GM04503 (cell line): ENCODE data around the gene LAMA5.

Source experiments
- DNase-seq: peaks from one replicate; pipeline ENCODE4 v3.0.0-alpha.2; 2012; ENCODE audit warnings: low read depth

LAMA5 gene

DNA sequence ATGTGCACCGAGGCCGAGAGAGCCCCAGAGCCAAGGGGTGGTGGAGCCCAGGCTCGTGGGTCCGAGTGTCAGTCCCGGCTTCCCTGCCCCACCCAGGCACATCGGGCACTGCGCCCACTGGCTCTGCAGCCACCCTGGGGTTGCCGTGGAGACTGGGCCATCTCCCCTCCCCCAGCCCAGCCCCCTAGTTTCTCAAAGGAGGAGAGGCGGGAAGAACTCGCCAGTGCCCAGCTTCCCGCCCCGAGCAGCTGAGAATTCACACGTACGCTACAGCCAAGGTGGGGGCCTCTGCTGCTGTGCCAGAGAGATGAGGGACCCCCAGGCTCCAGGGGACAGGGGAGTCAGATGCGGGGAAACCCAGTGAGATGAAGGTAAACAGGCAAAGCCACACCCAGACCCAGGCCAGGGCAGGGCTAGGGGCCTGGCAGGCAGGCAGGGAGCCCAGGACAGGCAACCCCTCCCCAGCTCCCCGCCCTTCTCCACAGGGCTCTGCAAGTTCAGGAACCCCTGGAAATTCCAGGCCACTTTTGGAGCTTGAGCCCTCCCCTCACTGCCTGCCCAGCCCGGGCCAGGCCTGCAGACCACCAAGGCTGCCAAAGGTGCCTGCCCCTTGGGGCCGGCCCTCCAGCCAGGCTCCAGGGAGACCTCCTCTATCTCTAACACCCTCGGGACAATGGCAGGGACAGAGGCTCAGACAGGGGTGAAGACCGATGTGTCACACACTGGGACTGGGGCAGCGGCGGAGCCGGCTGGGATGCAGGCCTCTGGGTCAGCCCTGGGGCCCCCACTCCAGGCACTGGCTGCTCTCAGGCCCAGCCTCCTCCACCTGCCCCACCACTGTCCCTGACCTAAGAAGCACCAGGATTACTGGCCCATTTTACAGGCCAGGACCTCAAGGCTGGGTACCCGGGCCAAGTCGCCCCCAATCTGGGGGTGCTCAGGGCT, 6.0 kb downstream of the LAMA5 start:
- no peak for DNase-seq

GRCh38 chr20:62359491-62360121, 7.5 kb downstream of the LAMA5 start:
- no peak for DNase-seq

DNA sequence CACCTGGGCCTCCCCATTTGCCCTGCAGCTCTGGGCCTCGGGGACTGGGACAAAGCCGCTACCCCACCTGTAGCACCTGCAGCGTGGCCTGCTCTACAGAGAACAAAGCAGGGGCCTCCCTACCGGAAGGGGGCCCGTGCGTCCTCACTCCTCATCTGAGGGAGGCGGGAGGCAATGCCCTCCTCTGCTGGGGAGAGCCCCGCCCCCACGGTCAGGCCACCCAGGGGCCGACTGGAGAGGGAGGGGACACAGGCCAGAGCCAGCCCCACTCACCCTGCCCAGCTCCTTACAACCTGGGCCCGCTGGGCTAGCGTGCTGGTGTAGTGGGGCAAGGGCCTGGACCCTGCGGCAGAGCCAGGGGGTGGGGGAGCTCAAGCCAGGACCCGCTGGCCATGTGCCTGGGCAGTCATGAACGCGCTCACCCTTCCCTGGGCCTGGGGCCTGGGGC, 8.0 kb downstream of the LAMA5 start:
- DNase-seq: no peak

GRCh38 chr20:62358171-62359042, 8.7 kb downstream of the LAMA5 start:
- no peak for DNase-seq

DNA sequence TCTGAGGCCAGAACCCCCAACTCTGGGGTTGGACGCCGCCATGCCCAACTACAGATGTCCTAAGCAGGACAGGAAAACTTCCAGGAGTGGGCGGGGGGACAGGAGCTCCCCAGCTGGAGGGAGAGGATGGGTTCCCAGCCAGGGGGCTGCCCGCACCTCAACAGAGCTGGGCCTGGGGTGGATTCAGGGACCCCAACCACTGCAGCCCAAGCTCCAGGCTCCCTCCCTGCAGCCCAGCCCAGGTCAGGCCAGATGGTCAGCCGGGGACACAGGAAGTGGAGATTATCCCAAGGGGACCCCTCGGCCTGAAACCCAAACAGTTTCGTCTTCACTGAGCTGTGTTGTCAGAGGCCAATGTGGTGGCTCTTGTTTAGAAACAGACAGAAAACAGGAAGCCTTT, 9.4 kb downstream of the LAMA5 start:
- no peak for DNase-seq

DNA sequence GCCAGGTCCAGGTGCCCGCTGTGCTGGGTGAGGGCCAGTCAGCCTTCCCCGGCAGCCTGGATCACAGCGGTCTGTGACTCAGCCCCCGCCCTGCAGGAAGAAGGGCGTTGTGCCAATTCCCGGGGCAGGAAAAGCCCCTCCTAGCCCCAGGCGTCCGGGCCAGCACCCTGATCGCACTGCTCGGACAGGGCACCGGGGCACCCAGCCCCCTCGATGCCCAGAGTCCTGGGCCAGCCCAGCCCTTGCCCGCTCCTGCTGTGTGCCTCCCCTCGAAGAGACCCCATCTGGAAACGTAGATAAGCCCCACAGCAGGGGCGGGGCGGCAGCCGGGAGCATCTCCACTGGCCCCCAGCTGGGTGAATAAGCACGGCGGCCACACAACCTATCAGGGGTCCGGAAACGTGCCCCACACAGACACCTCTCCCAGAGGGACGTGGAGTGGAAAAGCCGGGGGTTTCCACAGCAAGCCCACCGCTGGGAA, 9.9 kb downstream of the LAMA5 start:
- DNase-seq: no peak

DNA sequence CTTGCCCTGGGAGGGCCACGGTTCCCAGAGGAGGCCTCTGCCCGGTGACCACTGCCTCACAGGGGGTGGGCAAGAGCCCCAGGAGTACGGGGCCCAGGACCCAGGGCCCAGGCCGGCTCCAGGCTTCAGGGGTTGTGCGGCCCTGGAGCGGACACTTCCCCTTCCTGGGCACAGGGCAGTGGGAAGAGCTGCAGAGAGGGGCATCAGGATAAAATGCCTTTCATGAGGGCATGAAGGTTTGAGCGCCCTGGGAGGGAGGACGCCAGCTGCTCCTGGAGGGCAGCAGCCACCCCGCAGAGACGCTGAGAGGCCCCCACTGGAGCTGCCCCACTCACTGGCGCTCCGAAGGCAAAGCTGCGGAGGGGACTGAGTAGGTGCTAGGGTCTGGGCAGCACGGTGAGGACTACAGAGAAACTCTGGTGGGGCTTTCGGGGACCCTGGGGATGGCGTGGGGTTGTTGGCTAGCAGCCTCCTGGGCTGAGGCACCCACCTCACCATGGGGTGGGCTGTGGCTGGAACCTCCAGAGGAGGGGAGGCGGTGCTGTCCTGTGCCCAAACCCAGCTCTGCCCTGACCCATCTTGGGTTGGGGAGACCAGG, 10.4 kb downstream of the LAMA5 start:
- DNase-seq: no peak

DNA sequence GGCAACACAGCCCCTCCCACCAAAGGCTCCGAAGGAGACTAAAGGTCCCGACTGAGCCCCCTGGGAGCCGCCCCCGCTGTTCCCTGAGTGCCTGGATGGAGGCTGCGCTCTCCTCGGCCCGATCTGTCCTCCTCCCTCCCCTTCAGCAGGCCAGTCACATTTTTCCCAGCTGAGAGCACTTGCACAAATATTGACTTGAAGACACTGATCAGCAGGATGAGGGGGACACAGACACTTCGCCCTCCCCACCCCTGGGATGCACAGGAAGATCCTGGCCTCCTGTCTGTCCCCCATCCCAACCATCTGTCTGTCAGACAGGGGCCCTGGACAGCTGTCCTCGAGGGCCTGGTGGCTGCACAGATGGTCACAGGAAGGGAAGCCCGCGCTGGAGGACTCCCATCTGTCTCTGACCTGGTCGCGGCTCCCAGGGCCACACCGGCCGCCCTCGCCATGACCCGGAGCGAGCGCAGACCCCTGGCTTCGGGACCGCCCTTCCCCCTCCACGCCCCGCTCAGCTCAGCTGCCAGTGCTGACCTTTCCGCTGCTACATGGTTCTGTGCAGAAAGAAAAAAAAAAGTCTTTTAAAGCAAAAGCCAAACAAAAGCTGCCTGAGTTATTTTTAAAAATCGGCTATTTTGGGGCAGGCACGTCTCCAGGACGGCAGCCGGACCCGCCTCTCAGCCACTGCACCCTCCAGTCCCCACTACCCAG, 11.1 kb downstream of the LAMA5 start:
- no peak for DNase-seq

DNA sequence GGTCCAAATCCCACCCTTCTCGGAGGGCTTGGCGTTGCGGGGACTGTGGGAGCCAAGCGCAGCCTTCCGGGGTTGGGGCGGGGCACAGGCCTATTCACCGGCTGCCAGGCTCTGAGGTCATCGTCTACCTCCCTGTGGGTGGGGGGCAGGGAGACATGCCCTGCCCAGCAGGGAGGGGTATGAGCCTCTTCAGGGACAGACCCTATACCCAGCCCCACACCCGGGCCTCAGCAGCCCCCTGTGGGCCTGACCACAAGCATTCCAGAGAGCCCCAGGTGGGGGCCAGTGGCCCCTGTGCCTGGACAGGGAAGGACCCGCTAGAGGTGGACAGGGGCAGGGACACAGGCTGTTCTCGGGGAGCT, 11.6 kb downstream of the LAMA5 start:
- no peak for DNase-seq

DNA sequence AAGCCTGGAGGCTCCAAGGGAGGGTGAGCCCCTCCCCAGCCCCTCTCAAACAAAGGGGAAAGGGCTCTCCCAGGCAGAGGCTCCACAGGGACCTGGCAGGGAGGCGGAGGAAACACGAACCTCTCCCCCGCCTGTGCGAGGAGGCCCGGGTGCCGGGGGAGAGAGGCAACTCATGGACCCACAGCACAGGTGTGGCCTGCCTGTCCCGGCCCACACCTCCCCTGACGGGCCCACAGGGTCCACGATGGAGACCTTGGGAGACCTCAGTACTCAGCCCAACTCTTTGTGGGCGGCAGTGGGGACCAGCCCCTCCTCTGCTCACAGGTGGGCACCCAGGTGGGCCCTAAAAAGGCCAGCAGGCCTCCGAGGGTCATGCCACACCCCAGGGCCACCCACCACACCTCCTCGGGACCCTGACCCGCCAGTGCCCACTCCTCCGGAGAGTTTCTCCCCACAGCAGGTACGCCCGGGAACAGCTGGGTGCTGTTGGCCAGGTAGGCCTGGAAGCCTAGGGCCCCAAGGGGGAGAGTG, 12.2 kb downstream of the LAMA5 start:
- no peak for DNase-seq

DNA sequence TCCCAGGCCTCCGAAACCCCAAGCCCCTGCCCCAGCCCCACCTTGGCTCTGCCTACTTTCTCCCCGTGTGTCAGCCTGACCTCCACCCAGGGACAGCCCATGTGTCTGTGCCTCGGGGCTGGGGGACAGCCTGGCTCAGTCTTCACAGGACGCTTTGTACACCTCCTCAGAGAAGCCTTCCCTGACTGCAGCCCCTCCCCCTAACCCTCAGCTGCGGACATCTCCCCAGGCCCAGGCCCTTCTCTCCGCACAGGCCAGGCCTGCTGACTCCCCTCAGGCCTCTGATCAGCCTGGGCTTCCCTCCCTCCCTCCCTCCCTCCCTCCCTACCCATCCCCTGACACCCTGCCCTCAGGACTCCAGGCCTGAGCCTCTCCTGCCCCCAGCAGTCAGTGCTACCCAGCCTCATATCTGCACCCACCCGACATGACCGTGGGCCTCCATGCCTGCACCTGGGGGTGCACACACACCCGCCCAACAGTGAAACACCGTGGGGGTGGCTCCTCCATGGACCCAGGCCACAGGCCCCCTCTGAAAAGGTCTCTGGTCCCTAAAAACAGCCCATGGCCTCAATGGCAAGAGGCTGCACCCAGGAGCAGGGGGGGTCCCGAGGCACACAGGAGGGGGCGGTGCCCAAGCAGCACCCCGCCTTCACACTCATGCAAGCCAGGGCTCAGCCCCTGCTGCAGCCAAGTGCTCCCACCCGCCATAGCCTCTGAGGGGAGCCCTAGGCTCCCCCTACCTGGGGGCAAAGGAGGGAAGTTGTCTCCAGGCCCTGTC, 12.9 kb downstream of the LAMA5 start:
- DNase-seq: no peak

DNA sequence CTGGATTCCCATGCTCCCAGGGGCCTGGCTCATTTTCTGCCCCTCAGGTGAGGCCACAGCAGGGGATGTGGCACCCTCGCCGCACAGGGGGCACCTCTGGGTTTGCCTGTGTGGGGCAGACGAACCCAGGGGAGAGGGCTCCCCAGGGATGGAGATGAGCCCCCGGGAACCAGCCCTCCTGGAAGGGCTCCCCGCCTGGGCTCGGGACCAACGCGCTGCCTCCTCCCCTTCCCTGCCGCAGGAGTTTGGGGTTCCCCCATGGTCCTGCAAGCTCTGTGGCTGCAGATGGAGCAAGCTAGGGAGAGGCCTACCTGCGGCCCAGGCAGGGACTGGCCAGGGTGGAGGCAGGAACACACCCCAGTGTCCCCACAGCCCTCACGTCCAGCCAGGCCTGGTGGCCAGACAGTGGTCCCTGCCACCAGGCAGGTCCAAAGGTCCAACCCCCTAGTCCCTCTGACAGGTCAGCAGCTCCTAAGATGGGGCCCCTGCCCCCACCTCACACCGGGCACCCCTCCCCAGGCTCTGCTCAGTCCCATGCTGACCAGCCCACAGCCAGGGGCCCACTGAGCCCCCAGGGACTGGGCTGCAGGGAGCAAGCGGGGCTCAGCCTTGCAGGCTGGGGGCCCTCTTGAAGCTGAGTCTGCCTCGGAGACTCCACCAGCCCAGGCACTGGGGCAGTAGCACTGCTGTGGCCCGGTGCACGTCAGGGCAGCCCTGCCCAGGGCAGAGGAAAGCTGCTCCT, 13.7 kb downstream of the LAMA5 start:
- no peak for DNase-seq

DNA sequence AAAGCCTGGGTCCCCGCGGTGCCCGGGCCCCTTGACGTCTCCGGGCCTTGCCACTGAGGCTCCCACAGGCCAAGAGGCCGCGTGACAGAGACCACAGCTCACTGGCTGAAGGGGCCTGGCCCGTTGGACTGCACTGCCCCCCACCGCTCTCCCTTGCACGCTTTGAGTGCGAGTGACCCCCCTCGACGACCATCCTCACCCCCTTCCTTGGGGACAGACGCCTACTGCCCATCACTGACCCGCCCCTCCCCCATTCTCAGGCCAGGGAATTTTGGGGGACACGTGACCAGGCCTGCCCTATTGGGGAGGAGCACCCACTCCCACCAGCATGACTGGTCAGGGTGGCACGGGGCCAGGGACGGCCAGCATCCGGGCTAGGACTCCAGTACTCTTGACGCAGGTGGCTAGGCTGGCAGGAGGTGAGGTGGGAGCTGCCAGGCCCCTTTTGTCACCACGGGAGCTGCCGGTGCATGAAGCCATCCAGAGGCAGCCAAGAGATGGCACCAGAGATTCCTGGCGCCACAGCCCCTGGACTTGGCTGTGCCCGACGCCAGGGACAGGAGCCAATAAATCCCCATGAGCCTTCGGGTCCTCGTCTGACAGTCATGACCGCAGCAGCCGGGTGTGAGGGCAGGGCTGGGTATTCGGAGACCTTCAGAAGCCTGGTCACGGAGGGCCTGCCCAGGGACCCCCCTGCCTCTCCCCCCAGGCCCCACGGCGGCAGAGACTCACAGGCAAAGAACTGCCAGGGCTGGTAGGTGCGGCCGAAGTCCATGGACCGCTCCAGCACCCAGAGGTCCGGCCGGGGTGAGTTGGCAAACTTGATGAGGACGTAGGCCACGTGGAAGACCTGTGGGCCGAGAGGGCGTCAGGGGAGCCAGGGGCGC, 14.5 kb downstream of the LAMA5 start:
- DNase-seq: no peak

DNA sequence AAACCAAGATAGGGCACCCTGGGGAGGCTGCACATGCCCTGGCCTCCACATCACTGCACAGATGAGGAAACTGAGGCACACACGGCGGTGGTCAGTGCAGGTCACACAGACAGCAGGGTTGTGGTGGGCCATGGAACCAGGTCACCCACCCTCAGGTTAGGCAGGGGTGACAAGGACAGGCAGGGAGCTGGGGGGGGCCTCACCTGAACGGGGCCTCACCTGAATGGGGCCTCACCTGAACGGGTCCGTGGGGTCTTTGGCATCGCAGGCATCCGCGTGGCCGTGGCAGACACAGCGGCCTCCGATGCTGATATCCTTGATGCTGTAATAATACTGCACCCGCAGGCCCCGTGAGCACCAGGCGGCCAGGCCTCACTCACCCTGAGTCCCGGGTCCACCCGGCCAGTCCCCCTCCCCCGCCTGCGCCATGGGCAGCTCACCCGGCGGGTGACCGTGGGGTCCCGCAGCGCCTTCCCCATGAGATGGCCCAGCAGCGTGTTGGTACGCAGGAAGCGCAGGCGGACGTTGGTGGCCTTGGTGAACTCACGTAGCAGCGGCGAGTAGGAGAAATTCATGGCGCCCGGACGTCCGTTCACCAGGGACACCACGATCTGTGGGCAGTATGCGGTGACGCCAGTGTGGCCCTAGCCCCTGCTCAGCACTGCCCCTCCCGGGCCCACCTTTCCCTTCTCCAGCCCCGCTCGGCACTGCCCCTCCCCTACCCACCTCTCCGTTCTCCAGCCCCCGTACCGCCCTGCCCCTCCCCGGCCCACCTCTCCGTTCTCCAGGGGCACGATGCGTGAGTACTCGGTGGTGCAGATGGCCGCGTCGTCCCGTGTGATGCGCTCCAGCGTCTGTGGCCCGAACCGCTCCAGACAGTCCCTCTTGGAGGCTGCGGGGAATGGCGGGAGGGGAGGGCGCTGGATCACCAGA, 15.4 kb downstream of the LAMA5 start:
- DNase-seq: no peak

- DNase-seq: no peak
Observed at GRCh38 chr20:62350629-62351422, 16.3 kb downstream of the LAMA5 start.

DNA sequence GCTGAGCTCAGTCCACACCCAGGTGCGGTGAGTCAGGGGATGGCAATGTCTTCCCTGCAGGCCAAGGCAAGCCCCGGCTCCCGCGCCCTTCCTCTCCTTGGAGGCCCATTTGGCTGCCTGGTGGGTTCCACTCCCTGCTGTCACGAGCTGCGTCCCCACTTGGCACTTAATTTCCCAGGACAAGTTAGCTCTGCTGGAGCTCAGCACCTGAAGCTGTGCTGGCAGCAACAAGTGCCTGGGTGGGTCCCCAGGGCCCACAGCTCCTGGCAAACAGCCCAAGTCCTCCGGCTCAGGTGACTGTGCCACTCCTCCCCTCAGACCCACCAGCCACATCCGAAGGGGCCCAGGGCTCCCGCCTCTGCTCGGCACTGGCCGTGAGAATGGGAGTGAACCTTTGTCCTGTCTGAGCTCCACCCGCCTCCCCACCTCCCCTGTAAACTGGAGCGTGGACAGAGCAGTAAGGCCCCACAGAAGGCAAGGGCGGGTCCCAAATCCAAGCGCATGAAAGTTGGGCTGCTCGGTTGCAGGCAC, 16.9 kb downstream of the LAMA5 start:
- DNase-seq: no peak
